PC-3 (cell line): ENCODE data around the gene SAMD4A. TPM values are rescaled to one million over a fixed set of nuclear protein-coding genes. Genes with fewer than 3 reads are reported as not detected.

Experiments
- ATAC-seq: fragments of 200-7000 bp; cut with Tn5 transposase; 2 replicates; pipeline ENCODE4 v1.9.1; 2020; ENCODE audit warnings: mild to moderate bottlenecking, moderate library complexity
- BruUV-seq: library from RNA; stranded (reverse); fragments of 400-500 nt; replicated peaks from 2 replicates; lab custom pipeline; 2021; lab: Mats Ljungman, UMichigan
- CTCF ChIA-PET: fragments of 300-600 bp; sonication (Branson Sonifier 250); formaldehyde crosslinking; loops from one replicate; lab custom pipeline; 2022; ENCODE audit warnings: antibody characterized with exemption; lab: Charles Lee
- POLR2A ChIA-PET: fragments of 300-600 bp; sonication (Branson Sonifier 250); formaldehyde crosslinking; loops from one replicate; lab custom pipeline; 2022; ENCODE audit warnings: antibody characterized with exemption; ENCODE audit not compliant: unreplicated experiment; lab: Charles Lee
- DNase-seq: peaks from one replicate; pipeline ENCODE4 v3.0.0-alpha.2; 2015
- H2AFZ ChIP-seq: fragments of 300-600 bp; sonication (generic); 2 replicates; pipeline ENCODE4 v1.6.0; 2016; ENCODE audit warnings: antibody characterized with exemption, low read length
- H3F3A ChIP-seq: fragments of 300-600 bp; sonication (generic); one replicate; pipeline ENCODE4 v1.6.0; 2017; ENCODE audit warnings: antibody characterized with exemption, low read length, control low read depth, mild to moderate bottlenecking; ENCODE audit not compliant: unreplicated experiment
- H3K27ac ChIP-seq: fragments of 300-600 bp; sonication (generic); 2 replicates; pipeline ENCODE4 v1.5.1; 2016; ENCODE audit warnings: mild to moderate bottlenecking, low read length
- H3K27me3 ChIP-seq: fragments of 300-600 bp; sonication (generic); 2 replicates; pipeline ENCODE4 v1.6.1; 2016; ENCODE audit warnings: low read length, mixed read lengths
- H3K36me3 ChIP-seq: fragments of 300-600 bp; sonication (generic); 2 replicates; pipeline ENCODE4 v1.6.1; 2016; ENCODE audit warnings: low read depth, mixed run types, low read length, mixed read lengths
- H3K4me1 ChIP-seq: fragments of 300-600 bp; sonication (generic); 2 replicates; pipeline ENCODE4 v1.5.1; 2016; ENCODE audit warnings: low read length; ENCODE audit not compliant: insufficient read depth
- H3K4me2 ChIP-seq: fragments of 300-600 bp; sonication (generic); 2 replicates; pipeline ENCODE4 v1.6.0; 2016; ENCODE audit warnings: low read length
- H3K4me3 ChIP-seq: fragments of 300-600 bp; sonication (generic); 2 replicates; pipeline ENCODE4 v1.5.1; 2016; ENCODE audit warnings: mild to moderate bottlenecking, low read length, mixed read lengths
- H3K79me2 ChIP-seq: fragments of 300-600 bp; sonication (generic); 2 replicates; pipeline ENCODE4 v1.6.1; 2017; ENCODE audit warnings: low read length, mixed read lengths
- H3K9ac ChIP-seq: fragments of 300-600 bp; sonication (generic); 2 replicates; pipeline ENCODE4 v1.6.0; 2016; ENCODE audit warnings: mild to moderate bottlenecking, low read length
- H3K9me2 ChIP-seq: fragments of 300-600 bp; sonication (generic); replicated peaks from 2 replicates; pipeline ENCODE4 v1.6.1; 2016; ENCODE audit warnings: mixed run types, low read length, mixed read lengths
- H3K9me3 ChIP-seq: fragments of 300-600 bp; sonication (generic); 2 replicates; pipeline ENCODE4 v1.6.1; 2016; ENCODE audit warnings: low read length, mixed read lengths
- H4K20me1 ChIP-seq: fragments of 300-600 bp; sonication (generic); 2 replicates; pipeline ENCODE4 v1.6.1; 2016; ENCODE audit warnings: low read length, mixed read lengths
- CTCF ChIP-seq: fragments of 300-600 bp; sonication (generic); conservative IDR thresholded peaks from 2 replicates; pipeline ENCODE4 v1.5.1; 2017; ENCODE audit warnings: antibody characterized with exemption, low read depth, mild to moderate bottlenecking, low read length
- EZH2 ChIP-seq: fragments of 300-600 bp; sonication (generic); IDR thresholded peaks from one replicate; pipeline ENCODE4 v1.6.1; 2017; ENCODE audit warnings: antibody characterized with exemption, mild to moderate bottlenecking, low read length; ENCODE audit not compliant: unreplicated experiment
- EZH2phosphoT487 ChIP-seq: fragments of 300-600 bp; sonication (generic); IDR thresholded peaks from 2 replicates; pipeline ENCODE4 v1.6.1; 2018; ENCODE audit warnings: mild to moderate bottlenecking, antibody characterized with exemption, low read length, borderline replicate concordance
- intact Hi-C: fragments of 100-400 bp; cut with micrococcal nuclease; formaldehyde crosslinking; loops from 2 replicates; pipeline ENCODE4 v1.9.0; 2023
- total RNA-seq: library from RNA; depleted of rRNA; stranded (reverse); fragments of >200 nt; gene quantifications from 2 replicates; pipeline ENCODE4 v1.2.3, GENCODE V29; 2014

The SAMD4A gene
- total RNA-seq, 1 experiment from 2014 or later = 42.9 TPM

DNA sequence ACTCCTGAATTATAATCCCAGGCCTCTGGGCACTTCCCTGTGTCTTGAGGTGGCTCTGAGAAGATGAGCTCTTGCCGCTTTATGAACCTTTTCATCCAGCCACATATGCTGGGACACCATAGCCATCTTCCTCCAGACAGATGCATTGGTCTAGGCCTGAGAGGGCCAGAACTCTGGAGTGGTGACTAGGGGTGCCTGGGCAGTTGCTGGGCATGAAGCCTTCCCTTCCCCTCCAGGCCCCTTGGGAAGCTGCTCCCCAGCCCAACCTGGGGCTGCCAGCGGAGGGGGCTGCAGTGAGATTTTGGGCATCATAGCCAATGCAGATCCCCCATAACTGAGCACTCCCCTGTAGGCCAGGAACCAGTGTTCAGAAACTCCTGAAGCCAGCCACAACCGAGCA lies 200.5 kb downstream of the SAMD4A start:
- Histone ChIP-seq H3K9me2 (no peaks in the 10 kb centered on the region), H3K79me2 (no peaks in the 10 kb centered on the region), H3K9ac (no peak overlapping the region), H3K36me3 (peaks cover 32% of the 10 kb centered on the region; the same call in 1 of the 2 replicates), H3K4me1 (peaks cover 13% of the 10 kb centered on the region), H2AFZ (no peak overlapping the region), H3K27me3 (no peaks in the 10 kb centered on the region), H3F3A (no peaks in the 10 kb centered on the region), H3K9me3 (no peaks in the 10 kb centered on the region), H3K4me3 (no peak overlapping the region), H3K4me2 (no peak overlapping the region), H4K20me1 (no peaks in the 10 kb centered on the region), H3K27ac (no peak overlapping the region)
- TF ChIP-seq EZH2phosphoT487 (no peak), CTCF (no peak), EZH2 (no peak)
- intact Hi-C loops = no loop called here
- no TSS peak for BruUV-seq
- DNase-seq (no peak), ATAC-seq (no peak)
- ChIA-PET CTCF (no interaction called here), POLR2A (no interaction called here)

DNA sequence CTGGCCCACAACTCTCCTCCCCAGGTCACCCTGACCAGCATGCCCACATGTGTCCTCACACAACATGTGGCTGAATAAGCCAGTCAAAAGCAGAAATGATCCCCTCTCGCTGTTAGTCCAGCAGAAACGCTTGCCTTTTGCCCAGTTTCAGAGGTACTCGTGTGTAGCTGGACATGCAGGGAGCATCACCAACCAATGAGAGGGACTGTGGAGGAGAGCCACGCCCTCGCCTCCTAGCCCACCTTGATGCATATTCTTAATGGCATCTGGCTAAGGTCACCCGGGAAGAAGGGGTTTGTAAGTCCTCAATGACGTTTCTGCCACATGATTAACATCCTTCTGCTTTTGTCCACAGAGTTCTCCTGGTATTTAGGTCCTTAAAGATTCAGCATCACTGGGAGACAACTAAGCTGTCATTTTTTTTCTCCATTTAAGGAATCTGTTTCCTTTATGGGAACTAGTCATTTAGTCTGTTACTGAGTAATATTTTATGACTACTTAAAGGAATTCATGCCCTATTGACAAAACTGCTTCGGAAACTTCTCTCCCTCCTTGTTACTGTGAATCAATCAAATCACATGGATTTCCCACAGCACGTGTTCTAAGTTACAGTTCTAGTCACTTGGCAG lies 201.7 kb downstream of the SAMD4A start:
- Histone ChIP-seq H3F3A (peaks cover 2% of the 10 kb centered on the region), H3K9me2 (no peaks in the 10 kb centered on the region), H3K79me2 (no peaks in the 10 kb centered on the region), H3K4me1 (peaks cover 22% of the 10 kb centered on the region), H3K27ac (no peak overlapping the region), H3K4me2 (no peak overlapping the region), H3K27me3 (no peaks in the 10 kb centered on the region), H3K9me3 (no peaks in the 10 kb centered on the region), H3K9ac (no peak overlapping the region), H4K20me1 (no peaks in the 10 kb centered on the region), H2AFZ (no peak overlapping the region), H3K36me3 (peaks cover 28% of the 10 kb centered on the region; the same call in 1 of the 2 replicates), H3K4me3 (no peak overlapping the region)
- no peak for ATAC-seq
- CTCF ChIA-PET = no interaction called here
- no TSS peak for BruUV-seq
- POLR2A ChIA-PET = interaction anchor here (0.6 kb wide), 1 partner anchor 30 kb away, joined by 3 read pairs; no protein-coding TSS in a partner anchor
- intact Hi-C loops = no loop called here
- TF ChIP-seq CTCF (no peak), EZH2 (no peak), EZH2phosphoT487 (no peak)
- peak; percentile 32 for DNase-seq
